ENCODE results near the gene ISOC1. TPM values are rescaled to one million over a fixed set of nuclear protein-coding genes. Genes with fewer than 3 reads are reported as not detected.

Gene ISOC1
- total RNA-seq: 10 to 100 TPM in 3 of 5 donors, 1 to 10 TPM in 2; 9.2 to 16.5 (median 13.6) TPM
- 13.5 TPM for total RNA-seq (2013)
- total RNA-seq: 10.0 to 39.0 (median 13.6) reads per million in 29 experiments

DNA sequence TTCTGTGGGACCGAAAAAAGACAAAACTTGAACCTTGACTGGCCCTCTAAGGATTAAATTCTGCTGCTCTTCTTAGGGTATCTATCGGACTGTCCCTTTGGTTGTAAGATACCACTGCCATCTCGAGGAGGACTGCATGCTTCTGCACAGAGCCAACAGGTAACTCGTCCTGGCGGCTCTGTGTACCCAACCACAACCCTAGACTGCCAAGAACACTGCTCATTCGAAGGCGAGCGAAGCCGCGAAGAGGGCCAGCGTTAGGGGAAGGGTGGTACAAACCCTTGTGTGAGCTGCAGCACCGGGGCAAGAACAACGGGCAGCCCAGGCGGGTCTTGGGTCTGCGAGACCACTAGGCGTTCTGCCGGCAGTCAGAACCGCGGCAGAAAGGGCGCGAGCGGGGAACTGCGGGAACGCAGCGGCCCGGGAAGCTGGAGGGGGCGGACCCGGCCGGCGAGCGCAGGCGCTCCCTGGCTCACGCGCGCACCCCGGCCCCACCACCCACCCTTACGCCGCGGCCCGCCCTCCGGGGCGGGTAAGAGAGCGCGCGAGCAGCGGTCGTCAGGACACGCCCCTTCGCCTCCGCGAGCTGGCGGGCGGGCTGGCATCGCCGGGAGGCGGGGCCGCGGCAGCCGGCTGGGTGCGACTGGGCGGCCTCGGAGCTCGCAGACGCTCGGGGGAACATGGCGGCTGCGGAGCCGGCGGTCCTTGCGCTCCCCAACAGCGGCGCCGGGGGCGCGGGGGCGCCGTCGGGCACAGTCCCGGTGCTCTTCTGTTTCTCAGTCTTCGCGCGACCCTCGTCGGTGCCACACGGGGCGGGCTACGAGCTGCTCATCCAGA lies at the start of gene ISOC1:
TSS of gene ISOC1 (plus strand) at position 663 of the 837 bp plus-strand sequence. CDS start at position 681, 18 bp downstream.
- DNase-seq (peak; percentile 80 to 95 (median 91)), ATAC-seq (replicated peaks in 1 of 4) (peak; percentile 89 to 94 (median 92))
- Mint-ChIP-seq H3K4me3 (peak within 1 kb of the TSS; percentile 85 to 90 (median 86)), H3K27me3 (peaks cover 11 to 15% of the 10 kb centered on the region in 2 donors), H3K27ac (peak within 1 kb of the TSS; percentile 84 to 90), H3K4me1 (peaks cover 34 to 38% (median 35%) of the 10 kb centered on the region in 3 donors), H3K36me3 (no peaks in the 10 kb centered on the region), H3K9me3 (no peaks in the 10 kb centered on the region)
- ChIA-PET CTCF (interaction anchor here (1.2 to 2.8 kb wide), 5 partner anchors 10 to 188 kb away, joined by 3 to 27 read pairs (median 3); no protein-coding TSS in a partner anchor), POLR2A (interaction anchor here in 1 of 2 donors (1.9 kb wide), 1 partner anchor 32 kb away, joined by 11 read pairs; no protein-coding TSS in a partner anchor)
- Histone ChIP-seq H3K36me3 (ENCODE audit: control insufficient read depth in 2 of 2, extremely low read depth in 1 of 2, insufficient read depth in 1 of 2, low read length in 1 of 2) (no peaks in the 10 kb centered on the region), H3K9me3 (no peaks in the 10 kb centered on the region), H3K4me3 (ENCODE audit: control insufficient read depth in 1 of 2, extremely low read depth in 1 of 2, low read length in 1 of 2) (peak within 1 kb of the TSS; percentile 85 to 89), H3K4me1 (ENCODE audit: control insufficient read depth in 1 of 2, extremely low read depth in 1 of 2, insufficient read depth in 2 of 2, low read length in 2 of 2) (peaks cover 14 to 22% of the 10 kb centered on the region in 2 experiments), H3K27ac (ENCODE audit: low read length) (peak within 1 kb of the TSS; percentile 72), H3K27me3 (replicated peaks in 1 of 2; ENCODE audit: control insufficient read depth in 2 of 2, extremely low read depth in 1 of 2, insufficient read depth in 2 of 2, low read length in 1 of 2) (no peaks in the 10 kb centered on the region)
- WGBS (ENCODE audit: insufficient coverage): under 1% methylated on average over 83 of the region's 87 CpGs

DNA sequence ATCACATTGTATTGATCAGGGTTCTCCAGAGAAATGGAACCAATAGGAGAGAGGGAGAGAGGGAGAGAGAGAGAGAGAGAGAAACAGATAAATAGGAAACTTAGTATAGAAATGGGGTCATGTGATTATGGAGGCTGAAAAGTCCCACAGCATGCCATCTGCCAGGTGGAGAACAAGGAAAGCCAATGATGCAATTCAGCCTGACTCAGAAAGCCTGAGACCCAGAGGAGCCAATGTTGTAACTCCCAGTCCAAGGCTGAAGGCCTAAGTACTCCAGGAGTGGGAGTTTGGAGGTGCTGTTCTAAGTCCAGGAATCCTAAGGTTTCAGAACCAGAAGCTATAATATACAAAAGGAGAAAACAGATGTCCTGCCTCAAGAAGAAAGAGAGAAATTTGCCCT lies 48.4 kb upstream of the ISOC1 start:
- H3K27me3 Mint-ChIP-seq: peaks cover 0 to 5% of the 10 kb centered on the region in 2 donors
- CTCF ChIA-PET: no interaction called here

DNA sequence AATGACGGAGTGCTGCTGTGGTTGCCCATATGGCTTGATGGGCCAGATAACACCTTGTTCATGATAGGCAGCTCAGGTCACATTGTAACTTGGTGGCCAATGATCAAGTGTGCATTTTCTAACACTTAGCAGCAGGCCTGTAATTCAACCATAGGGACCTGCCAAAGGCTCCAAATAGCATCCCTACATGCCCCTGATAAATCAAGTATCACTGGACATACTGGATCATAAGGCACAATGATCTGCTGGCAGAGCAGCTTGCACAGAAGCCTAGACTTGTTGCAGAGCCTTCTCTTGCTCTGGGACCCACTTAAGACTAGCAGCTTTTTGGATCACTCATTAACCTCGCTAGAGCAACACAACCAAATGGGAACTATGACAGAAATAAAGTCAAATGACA lies 46.0 kb upstream of the ISOC1 start:
- ATAC-seq (replicated peaks in 1 of 4): no peak
- Histone ChIP-seq H3K4me3 (ENCODE audit: control insufficient read depth in 1 of 2, extremely low read depth in 1 of 2, low read length in 1 of 2) (no peak overlapping the region), H3K36me3 (ENCODE audit: control insufficient read depth in 2 of 2, extremely low read depth in 1 of 2, insufficient read depth in 1 of 2, low read length in 1 of 2) (no peaks in the 10 kb centered on the region), H3K9me3 (no peaks in the 10 kb centered on the region), H3K27me3 (replicated peaks in 1 of 2; ENCODE audit: control insufficient read depth in 2 of 2, extremely low read depth in 1 of 2, insufficient read depth in 2 of 2, low read length in 1 of 2) (no peaks in the 10 kb centered on the region), H3K27ac (ENCODE audit: low read length) (no peak overlapping the region), H3K4me1 (ENCODE audit: control insufficient read depth in 1 of 2, extremely low read depth in 1 of 2, insufficient read depth in 2 of 2, low read length in 2 of 2) (no peaks in the 10 kb centered on the region)
- no peak overlapping the region for H3K27ac Mint-ChIP-seq
- H3K27me3 Mint-ChIP-seq: peaks cover 0 to 8% of the 10 kb centered on the region in 2 donors
- no peak overlapping the region for H3K4me3 Mint-ChIP-seq
- DNase-seq: no peak
- no peaks in the 10 kb centered on the region for H3K4me1 Mint-ChIP-seq
- 100% methylated on average over 1 of the region's 2 CpGs for WGBS (ENCODE audit: insufficient coverage)
- ChIA-PET CTCF (no interaction called here), POLR2A (no interaction called here)
- H3K9me3 Mint-ChIP-seq: peaks cover 14 to 22% (median 20%) of the 10 kb centered on the region in 3 donors
- H3K36me3 Mint-ChIP-seq: no peaks in the 10 kb centered on the region

More for the DNA sequence above, 48.4 kb upstream of the ISOC1 start:
- Mint-ChIP-seq H3K9me3 (peaks cover 18 to 26% (median 20%) of the 10 kb centered on the region in 3 donors), H3K36me3 (no peaks in the 10 kb centered on the region), H3K4me1 (no peaks in the 10 kb centered on the region), H3K4me3 (no peak overlapping the region), H3K27ac (no peak overlapping the region)
- Histone ChIP-seq H3K27me3 (replicated peaks in 1 of 2; ENCODE audit: control insufficient read depth in 2 of 2, extremely low read depth in 1 of 2, insufficient read depth in 2 of 2, low read length in 1 of 2) (no peaks in the 10 kb centered on the region), H3K9me3 (no peaks in the 10 kb centered on the region), H3K4me3 (ENCODE audit: control insufficient read depth in 1 of 2, extremely low read depth in 1 of 2, low read length in 1 of 2) (no peak overlapping the region), H3K27ac (ENCODE audit: low read length) (no peak overlapping the region), H3K4me1 (ENCODE audit: control insufficient read depth in 1 of 2, extremely low read depth in 1 of 2, insufficient read depth in 2 of 2, low read length in 2 of 2) (no peaks in the 10 kb centered on the region), H3K36me3 (ENCODE audit: control insufficient read depth in 2 of 2, extremely low read depth in 1 of 2, insufficient read depth in 1 of 2, low read length in 1 of 2) (no peaks in the 10 kb centered on the region)
- POLR2A ChIA-PET: no interaction called here
- DNase-seq: no peak
- ATAC-seq (replicated peaks in 1 of 4): no peak

GRCh38 chr5:129049126-129049799 lies 45.3 kb upstream of the ISOC1 start:
- Histone ChIP-seq H3K36me3 (ENCODE audit: control insufficient read depth in 2 of 2, extremely low read depth in 1 of 2, insufficient read depth in 1 of 2, low read length in 1 of 2) (no peaks in the 10 kb centered on the region), H3K9me3 (no peaks in the 10 kb centered on the region), H3K4me1 (ENCODE audit: control insufficient read depth in 1 of 2, extremely low read depth in 1 of 2, insufficient read depth in 2 of 2, low read length in 2 of 2) (no peaks in the 10 kb centered on the region), H3K27me3 (replicated peaks in 1 of 2; ENCODE audit: control insufficient read depth in 2 of 2, extremely low read depth in 1 of 2, insufficient read depth in 2 of 2, low read length in 1 of 2) (no peaks in the 10 kb centered on the region), H3K27ac (ENCODE audit: low read length) (no peak overlapping the region), H3K4me3 (ENCODE audit: control insufficient read depth in 1 of 2, extremely low read depth in 1 of 2, low read length in 1 of 2) (no peak overlapping the region)
- no peak for ATAC-seq (replicated peaks in 1 of 4)
- Mint-ChIP-seq H3K27ac (no peak overlapping the region), H3K9me3 (peaks cover 11 to 18% (median 16%) of the 10 kb centered on the region in 3 donors), H3K27me3 (peaks cover 0 to 8% of the 10 kb centered on the region in 2 donors), H3K4me3 (no peak overlapping the region), H3K4me1 (no peaks in the 10 kb centered on the region), H3K36me3 (no peaks in the 10 kb centered on the region)
- DNase-seq: no peak
- CTCF ChIA-PET: no interaction called here
- POLR2A ChIA-PET: no interaction called here
- WGBS (ENCODE audit: insufficient coverage): no CpG with 5 or more reads among the region's 2 CpGs

DNA sequence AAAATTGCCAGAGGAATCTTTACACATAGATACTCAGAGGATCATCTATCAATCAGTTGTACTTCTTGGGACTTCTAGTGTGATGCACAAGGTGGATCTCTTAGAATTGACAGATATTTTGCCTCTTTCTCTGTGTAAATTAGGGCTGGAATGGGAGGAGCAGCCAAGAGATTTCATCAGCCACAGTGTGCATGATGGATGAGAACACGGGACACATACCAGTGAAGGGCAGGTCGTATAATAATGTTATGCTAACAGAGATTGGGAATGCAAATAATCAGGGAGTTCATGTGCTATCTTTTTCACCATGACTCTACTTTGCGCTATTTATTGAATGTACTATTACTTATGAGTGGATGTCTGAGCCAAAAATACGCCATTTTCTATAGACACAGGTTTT lies 43.3 kb upstream of the ISOC1 start:
- POLR2A ChIA-PET: no interaction called here
- Histone ChIP-seq H3K4me1 (ENCODE audit: control insufficient read depth in 1 of 2, extremely low read depth in 1 of 2, insufficient read depth in 2 of 2, low read length in 2 of 2) (no peaks in the 10 kb centered on the region), H3K9me3 (no peaks in the 10 kb centered on the region), H3K27me3 (replicated peaks in 1 of 2; ENCODE audit: control insufficient read depth in 2 of 2, extremely low read depth in 1 of 2, insufficient read depth in 2 of 2, low read length in 1 of 2) (peaks cover 0 to 7% of the 10 kb centered on the region in 2 experiments), H3K27ac (ENCODE audit: low read length) (no peak overlapping the region), H3K4me3 (ENCODE audit: control insufficient read depth in 1 of 2, extremely low read depth in 1 of 2, low read length in 1 of 2) (no peak overlapping the region), H3K36me3 (ENCODE audit: control insufficient read depth in 2 of 2, extremely low read depth in 1 of 2, insufficient read depth in 1 of 2, low read length in 1 of 2) (no peaks in the 10 kb centered on the region)
- no peaks in the 10 kb centered on the region for H3K4me1 Mint-ChIP-seq
- no peaks in the 10 kb centered on the region for H3K36me3 Mint-ChIP-seq
- 100% methylated on average over 2 of the region's 4 CpGs for WGBS (ENCODE audit: insufficient coverage)
- no peak for DNase-seq
- no peak overlapping the region for H3K4me3 Mint-ChIP-seq
- ATAC-seq (replicated peaks in 1 of 4): no peak
- peaks cover 3 to 11% of the 10 kb centered on the region in 2 donors for H3K27me3 Mint-ChIP-seq
- CTCF ChIA-PET: no interaction called here
- no peak overlapping the region for H3K27ac Mint-ChIP-seq
- H3K9me3 Mint-ChIP-seq: no peaks in the 10 kb centered on the region

DNA sequence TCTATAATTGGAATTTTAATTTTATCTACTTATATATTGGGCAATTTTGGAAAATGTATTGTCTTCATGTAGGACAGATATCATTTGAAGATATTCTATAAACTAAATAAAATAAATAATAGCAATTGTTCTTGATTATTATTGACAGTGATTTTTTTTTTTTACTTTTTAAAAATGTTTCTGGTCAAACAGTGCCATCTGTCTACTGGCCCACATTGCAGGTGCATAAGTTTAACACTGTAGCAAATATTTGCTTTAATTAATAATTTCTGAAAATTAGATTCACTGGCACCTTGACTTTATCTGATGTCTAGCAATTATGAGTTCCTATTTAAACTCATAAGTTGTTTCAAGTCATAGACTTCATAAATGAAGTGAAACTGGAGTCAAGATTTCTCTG lies 41.1 kb upstream of the ISOC1 start:
- no peaks in the 10 kb centered on the region for H3K4me1 ChIP-seq (ENCODE audit: control insufficient read depth in 1 of 2, extremely low read depth in 1 of 2, insufficient read depth in 2 of 2, low read length in 2 of 2)
- ChIA-PET POLR2A (no interaction called here), CTCF (no interaction called here)
- H3K9me3 ChIP-seq: no peaks in the 10 kb centered on the region
- Mint-ChIP-seq H3K27me3 (peaks cover 5 to 11% of the 10 kb centered on the region in 2 donors), H3K36me3 (no peaks in the 10 kb centered on the region), H3K4me3 (no peak overlapping the region), H3K27ac (no peak overlapping the region), H3K9me3 (no peaks in the 10 kb centered on the region), H3K4me1 (no peaks in the 10 kb centered on the region)
- no peak overlapping the region for H3K4me3 ChIP-seq (ENCODE audit: control insufficient read depth in 1 of 2, extremely low read depth in 1 of 2, low read length in 1 of 2)
- no peak overlapping the region for H3K27ac ChIP-seq (ENCODE audit: low read length)
- DNase-seq (no peak), ATAC-seq (replicated peaks in 1 of 4) (no peak)
- H3K27me3 ChIP-seq (replicated peaks in 1 of 2; ENCODE audit: control insufficient read depth in 2 of 2, extremely low read depth in 1 of 2, insufficient read depth in 2 of 2, low read length in 1 of 2): peaks cover 0 to 7% of the 10 kb centered on the region in 2 experiments
- H3K36me3 ChIP-seq (ENCODE audit: control insufficient read depth in 2 of 2, extremely low read depth in 1 of 2, insufficient read depth in 1 of 2, low read length in 1 of 2): no peaks in the 10 kb centered on the region

Measured in T-cell (primary cell).